HepG2 (cell line): ENCODE results near the gene STAB2. TPM values are rescaled to one million over a fixed set of nuclear protein-coding genes. Genes with fewer than 3 reads are reported as not detected.

ENCODE experiments used
- ATAC-seq: fragments of 200-7000 bp; cut with Tn5 transposase; 3 replicates; pipeline ENCODE4 v1.9.1; 2020; ENCODE audit warnings: mild to moderate bottlenecking, moderate library complexity
- BruUV-seq: library from RNA; stranded (reverse); fragments of 400-500 nt; replicated peaks from 2 replicates; lab custom pipeline; 2021; lab: Mats Ljungman, UMichigan
- CTCF ChIA-PET: fragments of 300-600 bp; formaldehyde crosslinking; extraction: SDS; loops from one replicate; lab custom pipeline; 2021; ENCODE audit warnings: low total read pairs, inconsistent platforms, low intra/inter-chr PET ratio; lab: Yijun Ruan, JAX
- POLR2A ChIA-PET: fragments of 350-600 bp; sonication (Branson Sonifier 250); formaldehyde crosslinking; loops from one replicate; lab custom pipeline; 2020; ENCODE audit warnings: antibody characterized with exemption, inconsistent platforms; lab: Yijun Ruan, JAX
- DNase-seq: peaks from one replicate; pipeline ENCODE4 v3.0.0-alpha.2; 2015; ENCODE audit warnings: low spot score
- FAIRE-seq: peaks from 3 replicates; lab custom pipeline; 2011; peaks lifted over from hg19 to GRCh38; lab: Jason Lieb, UNC
- H2AFZ ChIP-seq: one replicate; pipeline ENCODE4 v1.6.1; 2011; ENCODE audit warnings: low read length, inconsistent platforms
- H3K27ac ChIP-seq: fragments of 300-600 bp; 3 replicates; pipeline ENCODE4 v1.8.0; 2011; ENCODE audit warnings: mixed run types, mild to moderate bottlenecking, mixed read lengths, low read length, inconsistent platforms; ENCODE audit not compliant: insufficient read depth; ENCODE audit errors: extremely low read length
- H3K27me3 ChIP-seq, 2 experiments: fragments of 200-600 bp in 1 of 2; 2 replicates in 1 of 2; 3 replicates in 1 of 2; pipeline versions ENCODE4 v1.6.0 to v1.8.0; 2011; ENCODE audit warnings: low read length in 2 of 2, mild to moderate bottlenecking in 2 of 2, moderate library complexity in 2 of 2, inconsistent platforms in 1 of 2; ENCODE audit not compliant: insufficient read depth in 2 of 2, control insufficient read depth in 1 of 2
- H3K36me3 ChIP-seq, 2 experiments: fragments of 200-600 bp in 1 of 2; replicated peaks in 1 of 2; 2 replicates in 1 of 2; 3 replicates in 1 of 2; pipeline versions ENCODE4 v1.5.1 to v1.8.0; 2011; ENCODE audit warnings: low read length in 2 of 2, inconsistent platforms in 1 of 2; ENCODE audit not compliant: insufficient read depth in 2 of 2, control insufficient read depth in 1 of 2
- H3K4me1 ChIP-seq: 2 replicates; pipeline ENCODE4 v1.5.1; 2012; ENCODE audit warnings: low read length, inconsistent platforms; ENCODE audit not compliant: insufficient read depth
- H3K4me2 ChIP-seq: 2 replicates; pipeline ENCODE4 v1.6.0; 2011; ENCODE audit warnings: low read depth, low read length, inconsistent platforms
- H3K4me3 ChIP-seq, 3 experiments: fragments of 200-600 bp in 1 of 3; sonication (generic), shearing (Covaris generic) in 1 of 3; replicated peaks in 1 of 3; 2 replicates each; pipeline ENCODE4 v1.5.1; 2011 to 2016; ENCODE audit warnings: low read length in 3 of 3, inconsistent platforms in 2 of 3, low read depth in 2 of 3, mild to moderate bottlenecking in 2 of 3, control low read depth in 1 of 3, mixed read lengths in 1 of 3; ENCODE audit not compliant: insufficient read depth in 1 of 3
- H3K79me2 ChIP-seq: one replicate; pipeline ENCODE4 v1.6.1; 2011; ENCODE audit warnings: low read length, inconsistent platforms; ENCODE audit not compliant: insufficient read depth
- H3K9ac ChIP-seq: 2 replicates; pipeline ENCODE4 v1.6.0; 2011; ENCODE audit warnings: mild to moderate bottlenecking, low read depth, low read length, inconsistent platforms; ENCODE audit not compliant: insufficient read depth
- H3K9me3 ChIP-seq: 2 replicates; pipeline ENCODE4 v1.5.1; 2012; ENCODE audit warnings: mild to moderate bottlenecking, low read length
- H4K20me1 ChIP-seq: 2 replicates; pipeline ENCODE4 v1.6.0; 2011; ENCODE audit warnings: inconsistent platforms, mild to moderate bottlenecking, low read length, moderate library complexity; ENCODE audit not compliant: insufficient read depth
- MAFF ChIP-seq: IDR thresholded peaks from 2 replicates; pipeline ENCODE4 v1.6.1; 2011; ENCODE audit warnings: low read depth, low read length, improper control_type of control experiment
- MAFK ChIP-seq, 2 experiments: IDR thresholded peaks in 1 of 2; conservative IDR thresholded peaks in 1 of 2; 2 replicates each; pipeline ENCODE4 v1.6.1; 2011; ENCODE audit warnings: improper control_type of control experiment in 2 of 2, low read length in 2 of 2
- RNF2 ChIP-seq: fragments of 450-650 bp; conservative IDR thresholded peaks from 2 replicates; pipeline ENCODE4 v1.6.1; 2016; ENCODE audit warnings: low read depth
- ZNF318 ChIP-seq: sonication (generic); formaldehyde crosslinking; IDR thresholded peaks from 2 replicates; pipeline ENCODE4 v1.4.0; 2020; ENCODE audit warnings: mild to moderate bottlenecking, missing genetic modification reagents
- WGBS: methylation state at CpG from one replicate; pipeline ENCODE4 v1.1.6; 2017; ENCODE audit warnings: low lambda C conversion rate; 5-methylcytosine and 5-hydroxymethylcytosine counted together
- in situ Hi-C: cut with HindIII; loops from 2 replicates; pipeline ENCODE4 v1.10.0; 2017; ENCODE audit warnings: low pct_unique_long_range_greater_than_20kb; ENCODE audit not compliant: extremely low pct_ligation_motif_present
- intact Hi-C: fragments of 100-400 bp; cut with micrococcal nuclease; formaldehyde crosslinking; loops from one replicate; pipeline ENCODE4 v1.10.0; 2022; ENCODE audit not compliant: unreplicated experiment
- polyA plus RNA-seq, 8 experiments: library from polyadenylated mRNA; depleted of rRNA in 3 of 8; stranded (reverse) in 7 of 8; unstranded in 1 of 8; fragments of >200 nt; fragmentation: Illumina TruSeq in 4 of 8; extraction: Trizol in 4 of 8; gene quantifications; 2 replicates each; pipeline versions ENCODE4 v1.2.1 to v1.2.3, GENCODE V29; 2011 to 2016; ENCODE audit warnings: low read depth in 4 of 8, missing spikeins in 1 of 8, mixed read lengths in 1 of 8; ENCODE audit not compliant: insufficient read depth in 1 of 8
- small RNA-seq, 3 experiments: library from RNA; depleted of rRNA; stranded (forward); fragments of <200 nt; gene quantifications; one replicate each; pipeline ENCODE3, GENCODE V24; 2012; ENCODE audit warnings: low read depth in 2 of 3, low replicate concordance in 1 of 3; ENCODE audit not compliant: insufficient read length in 3 of 3, insufficient read depth in 2 of 3
- total RNA-seq, 5 experiments: library from RNA; depleted of rRNA; stranded (reverse); fragments of >200 nt; fragmentation: Illumina TruSeq; extraction: Trizol; gene quantifications; 2 replicates each; pipeline ENCODE4 v1.2.3, GENCODE V29; 2016; ENCODE audit warnings: low read depth in 1 of 5
- TF ChIP-seq, protein P1 (sequence below): sonication (generic); formaldehyde crosslinking; IDR thresholded peaks from 2 replicates; pipeline ENCODE4 v1.4.0; 2020; ENCODE audit warnings: missing genetic modification reagents

Gene STAB2
- total and polyA plus RNA-seq, 2 of the 13 experiments (the other 11 are each of a cell fraction or from before 2014, with no cell fraction given), result not detected

DNA sequence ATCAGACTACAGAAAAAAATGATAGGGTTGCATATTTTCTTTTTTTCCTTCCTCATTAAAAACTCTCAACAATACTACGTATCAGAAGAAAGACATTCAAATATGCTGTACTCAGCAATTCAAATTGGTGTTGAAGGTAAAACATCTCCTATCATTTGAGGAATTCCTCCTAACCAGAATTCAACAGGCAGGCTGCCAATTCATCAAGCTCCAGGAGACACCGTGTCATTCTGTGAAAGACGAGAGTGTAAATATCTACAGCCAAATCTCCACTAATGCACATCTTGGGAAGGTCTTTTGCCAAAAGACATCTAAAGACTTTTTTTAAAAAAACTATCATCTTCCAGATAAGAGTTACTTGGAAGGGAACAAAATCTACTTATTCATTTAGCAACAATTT, 227.4 kb downstream of the STAB2 start:
- peaks cover 5% of the 10 kb centered on the region for H3K4me1 ChIP-seq
- 96% methylated on average over 3 of the region's 3 CpGs for WGBS
- H3K9ac ChIP-seq, result no peak overlapping the region
- no peak overlapping the region for H2AFZ ChIP-seq
- no peaks in the 10 kb centered on the region for H3K27me3 ChIP-seq
- H3K36me3 ChIP-seq, result peaks cover 14 to 30% of the 10 kb centered on the region in 2 experiments
- ChIA-PET CTCF (no interaction called here), POLR2A (no interaction called here)
- no peaks in the 10 kb centered on the region for H3K9me3 ChIP-seq
- H3K27ac ChIP-seq, result no peak overlapping the region
- no peak for ATAC-seq
- no TSS peak for BruUV-seq
- in situ Hi-C loops, result no loop called here
- H4K20me1 ChIP-seq, result no peaks in the 10 kb centered on the region; the same call in 1 of the 2 replicates
- intact Hi-C loops, result no loop called here
- DNase-seq, result no peak
- FAIRE-seq, result no peak
- TF ChIP-seq, protein P1, sequence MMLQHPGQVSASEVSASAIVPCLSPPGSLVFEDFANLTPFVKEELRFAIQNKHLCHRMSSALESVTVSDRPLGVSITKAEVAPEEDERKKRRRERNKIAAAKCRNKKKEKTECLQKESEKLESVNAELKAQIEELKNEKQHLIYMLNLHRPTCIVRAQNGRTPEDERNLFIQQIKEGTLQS (CRISPR knock-in tag), result no peak
- peak; percentile 77 for TF ChIP-seq MAFF
- TF ChIP-seq ZNF318 (CRISPR knock-in tag), result no peak
- no peak for TF ChIP-seq RNF2
- peak; percentile 72 to 87 for TF ChIP-seq MAFK (conservative IDR thresholded peaks at IDR 0.05 in 1 of 2, IDR thresholded peaks at IDR 0.05 in 1 of 2; ENCODE audit: low read length in 2 of 2)
- TF ChIP-seq, all 625 proteins: peak for 2
- Histone ChIP-seq H3K4me2 (no peak overlapping the region), H3K79me2 (peaks cover 10% of the 10 kb centered on the region), H3K4me3 (no peak overlapping the region)

Small RNA genes within 50 kb of the gene (small RNA-seq; reads per million reads assigned to genes)
- gene RF00096, result 0.98 to 5.5 (median 1.9) reads per million in 3 experiments

Other genes starting within 250 kb of the STAB2 start
- not detected in 2 replicates for gene C12orf42, start 91.3 kb upstream of the STAB2 start, total RNA-seq (2016; rRNA removed; fragmentation: Illumina TruSeq; extraction: Trizol)
- not detected in 2 replicates for gene C12orf42, start 91.3 kb upstream of the STAB2 start, polyA plus RNA-seq (2011; rRNA removed)